Lower leg skin (tissue), 4 donors: ENCODE data around the gene FBXW8. TPM values are rescaled to one million over a fixed set of nuclear protein-coding genes. Genes with fewer than 3 reads are reported as not detected.

Source experiments
- DNase-seq, 2 donors: peaks; one replicate each; pipeline ENCODE4 v3.0.0-alpha.2; 2019; ENCODE audit warnings: low spot score in 2 of 2
- H3K4me3 ChIP-seq: fragments of 200-600 bp; sonication (generic); 2 replicates; pipeline ENCODE4 v1.5.1; 2017; ENCODE audit warnings: mild to moderate bottlenecking, low read depth; ENCODE audit not compliant: poor library complexity, severe bottlenecking
- POLR2A ChIP-seq, 2 donors: fragments of 450-650 bp; IDR thresholded peaks; one replicate each; pipeline ENCODE4 v1.6.1; 2016 to 2017; ENCODE audit warnings: antibody characterized with exemption in 2 of 2, mild to moderate bottlenecking in 1 of 2, moderate library complexity in 1 of 2
- WGBS, 2 donors: methylation state at CpG; one replicate each; pipeline ENCODE4 v1.1.5; 2018; 5-methylcytosine and 5-hydroxymethylcytosine counted together
- intact Hi-C: fragments of 100-400 bp; cut with DNase I; formaldehyde crosslinking; loops from one replicate; pipeline ENCODE4 v1.15.0; 2023; ENCODE audit warnings: low total_unique reads
- total RNA-seq, 4 donors: library from RNA; depleted of rRNA; stranded (reverse); fragments of >200 nt; gene quantifications; one replicate each; pipeline ENCODE4 v1.1.0, GENCODE V29; 2016
- TF ChIP-seq, protein P1 (sequence below), 3 donors: fragments of 450-650 bp; IDR thresholded peaks; one replicate each; pipeline ENCODE4 v1.5.1; 2016; ENCODE audit warnings: antibody characterized with exemption in 3 of 3, mild to moderate bottlenecking in 3 of 3, moderate library complexity in 2 of 3

The FBXW8 gene
- total RNA-seq, 4 donors from 2014 or later = 8.1 to 17.0 (median 15.8) TPM

DNA sequence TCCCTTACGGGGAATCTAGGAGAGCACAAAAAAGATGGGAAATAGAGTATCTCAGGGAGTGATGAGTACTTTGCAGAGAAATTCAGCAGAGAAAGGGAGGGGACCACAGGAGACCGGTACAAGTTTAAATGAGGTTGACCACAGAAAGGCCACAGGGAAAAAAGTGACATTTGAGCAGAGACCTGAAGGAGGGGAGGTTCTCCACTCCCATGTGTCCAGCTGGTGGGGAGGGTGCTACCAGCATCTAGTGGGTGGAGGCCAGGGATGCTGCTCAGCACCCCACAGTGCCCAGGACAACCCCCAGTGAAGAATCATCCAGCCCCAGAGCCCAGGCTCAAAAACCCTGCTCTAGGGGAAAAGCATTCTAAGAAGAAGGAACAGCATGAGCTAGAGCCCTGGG is 153.8 kb downstream of the FBXW8 start:
- intact Hi-C loops = no loop called here
- 85 to 86% methylated on average over 2 of the region's 2 CpGs for WGBS, 2 donors
- no peak for DNase-seq
- TF ChIP-seq, protein P1, sequence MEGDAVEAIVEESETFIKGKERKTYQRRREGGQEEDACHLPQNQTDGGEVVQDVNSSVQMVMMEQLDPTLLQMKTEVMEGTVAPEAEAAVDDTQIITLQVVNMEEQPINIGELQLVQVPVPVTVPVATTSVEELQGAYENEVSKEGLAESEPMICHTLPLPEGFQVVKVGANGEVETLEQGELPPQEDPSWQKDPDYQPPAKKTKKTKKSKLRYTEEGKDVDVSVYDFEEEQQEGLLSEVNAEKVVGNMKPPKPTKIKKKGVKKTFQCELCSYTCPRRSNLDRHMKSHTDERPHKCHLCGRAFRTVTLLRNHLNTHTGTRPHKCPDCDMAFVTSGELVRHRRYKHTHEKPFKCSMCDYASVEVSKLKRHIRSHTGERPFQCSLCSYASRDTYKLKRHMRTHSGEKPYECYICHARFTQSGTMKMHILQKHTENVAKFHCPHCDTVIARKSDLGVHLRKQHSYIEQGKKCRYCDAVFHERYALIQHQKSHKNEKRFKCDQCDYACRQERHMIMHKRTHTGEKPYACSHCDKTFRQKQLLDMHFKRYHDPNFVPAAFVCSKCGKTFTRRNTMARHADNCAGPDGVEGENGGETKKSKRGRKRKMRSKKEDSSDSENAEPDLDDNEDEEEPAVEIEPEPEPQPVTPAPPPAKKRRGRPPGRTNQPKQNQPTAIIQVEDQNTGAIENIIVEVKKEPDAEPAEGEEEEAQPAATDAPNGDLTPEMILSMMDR (IDR thresholded peaks at IDR 0.05) = no peak
- TF ChIP-seq POLR2A (IDR thresholded peaks at IDR 0.05) = no peak
- H3K4me3 ChIP-seq = no peak overlapping the region

DNA sequence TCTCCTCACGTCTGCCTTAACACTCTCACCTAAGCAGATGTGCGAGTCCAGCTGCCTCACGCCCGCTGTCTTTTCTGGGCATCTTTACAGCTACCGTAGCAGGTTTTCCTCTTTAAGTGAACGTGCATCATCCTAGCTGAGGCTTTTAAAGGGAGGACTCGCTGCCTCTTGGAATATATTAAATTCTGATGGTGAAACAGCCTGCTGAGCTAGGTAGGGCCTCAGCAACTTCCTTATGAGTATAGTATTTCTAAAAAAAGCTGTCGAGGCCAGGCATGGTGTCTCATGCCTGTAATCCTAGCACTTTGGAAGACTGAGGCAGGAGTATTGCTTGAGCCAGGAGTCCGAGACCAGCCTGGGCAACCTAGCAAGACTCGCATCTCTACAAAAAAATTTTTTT is 156.3 kb downstream of the FBXW8 start:
- intact Hi-C loops = no loop called here
- 67 to 74% methylated on average over 10 of the region's 10 CpGs for WGBS, 2 donors
- TF ChIP-seq POLR2A (IDR thresholded peaks at IDR 0.05) = no peak
- TF ChIP-seq, protein P1 (IDR thresholded peaks at IDR 0.05) = no peak
- H3K4me3 ChIP-seq = no peak overlapping the region
- DNase-seq = no peak

DNA sequence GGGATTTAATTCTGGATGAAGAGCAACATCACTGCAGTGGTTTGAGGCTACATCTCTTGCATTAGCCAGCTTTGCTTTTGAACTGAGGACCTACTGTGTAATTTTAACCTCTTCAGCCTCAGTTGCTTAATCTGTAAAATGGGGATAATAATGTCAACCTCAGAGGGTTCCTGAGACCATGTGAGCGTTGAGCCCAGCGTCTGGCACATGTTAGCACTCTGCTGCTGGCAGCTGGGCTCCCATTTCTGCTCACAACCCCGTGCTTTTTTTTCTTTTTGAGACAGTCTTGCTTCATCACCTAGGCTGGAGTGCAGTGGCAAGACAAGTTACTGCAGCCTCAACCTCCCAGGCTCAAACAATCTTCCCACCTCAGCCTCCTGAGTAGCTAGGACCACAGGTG is 156.9 kb downstream of the FBXW8 start:
- no peak for TF ChIP-seq POLR2A (IDR thresholded peaks at IDR 0.05)
- WGBS, 2 donors = 76 to 79% methylated on average over 3 of the region's 3 CpGs
- no peak overlapping the region for H3K4me3 ChIP-seq
- intact Hi-C loops = no loop called here
- DNase-seq = no peak

DNA sequence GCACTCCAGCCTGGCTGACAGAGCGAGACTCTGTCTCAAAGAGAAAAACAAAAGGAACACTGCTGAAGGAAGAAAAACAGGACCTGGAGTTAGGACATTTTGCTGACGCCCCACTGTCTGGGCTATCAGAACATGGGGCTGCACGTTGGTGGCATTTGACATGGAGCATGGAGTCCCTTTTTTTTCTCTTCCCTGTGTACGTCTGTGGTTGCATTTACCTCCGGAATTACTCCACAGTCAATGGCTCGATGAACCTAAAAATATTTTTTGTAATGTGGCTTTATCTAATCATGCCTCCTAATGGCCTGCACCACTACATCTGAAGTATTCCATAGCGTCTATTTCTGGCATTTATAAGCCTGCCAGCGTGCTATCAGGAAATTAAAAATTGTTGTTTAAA is 157.7 kb downstream of the FBXW8 start:
- no peak for DNase-seq
- intact Hi-C loops = no loop called here
- WGBS, 2 donors = 88 to 89% methylated on average over 8 of the region's 8 CpGs
- TF ChIP-seq, protein P1 (IDR thresholded peaks at IDR 0.05) = no peak
- no peak for TF ChIP-seq POLR2A (IDR thresholded peaks at IDR 0.05)
- H3K4me3 ChIP-seq = no peak overlapping the region

DNA sequence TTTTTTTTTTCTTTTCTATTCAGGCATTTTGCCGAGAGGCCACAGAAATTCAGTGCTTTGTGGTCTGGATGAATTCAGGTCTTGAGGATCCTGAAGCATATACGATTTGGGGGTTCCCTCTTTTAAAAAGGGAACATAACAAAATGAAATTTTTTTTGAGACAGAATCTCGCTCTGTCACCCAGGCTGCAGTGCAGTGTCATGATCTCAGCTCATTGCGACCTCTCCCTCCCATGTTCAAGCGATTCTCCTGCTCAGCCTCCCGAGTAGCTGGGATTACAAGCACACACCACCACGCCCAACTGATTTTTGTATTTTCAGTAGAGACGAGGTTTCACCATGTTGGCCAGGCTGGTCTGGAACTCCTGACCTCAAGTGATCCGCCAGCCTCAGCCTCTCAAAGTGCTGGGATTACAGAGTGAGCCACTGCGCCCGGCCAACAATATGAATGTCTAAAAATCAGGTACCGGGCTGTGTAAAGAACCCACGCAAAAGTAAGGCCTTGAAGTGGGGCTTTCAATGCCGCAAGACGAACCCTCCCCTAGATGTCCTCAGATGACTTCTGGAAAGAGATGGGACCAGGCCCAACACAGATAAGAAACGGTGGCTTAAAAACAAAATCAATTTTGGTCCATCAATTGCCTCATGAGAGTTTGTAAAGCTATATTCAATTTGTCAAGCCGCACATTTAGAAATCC is 158.5 kb downstream of the FBXW8 start:
- WGBS, 2 donors = 80 to 83% methylated on average over 17 of the region's 17 CpGs
- no peak overlapping the region for H3K4me3 ChIP-seq
- TF ChIP-seq, protein P1 (IDR thresholded peaks at IDR 0.05) = no peak
- TF ChIP-seq POLR2A (IDR thresholded peaks at IDR 0.05) = no peak
- no peak for DNase-seq
- intact Hi-C loops = no loop called here

DNA sequence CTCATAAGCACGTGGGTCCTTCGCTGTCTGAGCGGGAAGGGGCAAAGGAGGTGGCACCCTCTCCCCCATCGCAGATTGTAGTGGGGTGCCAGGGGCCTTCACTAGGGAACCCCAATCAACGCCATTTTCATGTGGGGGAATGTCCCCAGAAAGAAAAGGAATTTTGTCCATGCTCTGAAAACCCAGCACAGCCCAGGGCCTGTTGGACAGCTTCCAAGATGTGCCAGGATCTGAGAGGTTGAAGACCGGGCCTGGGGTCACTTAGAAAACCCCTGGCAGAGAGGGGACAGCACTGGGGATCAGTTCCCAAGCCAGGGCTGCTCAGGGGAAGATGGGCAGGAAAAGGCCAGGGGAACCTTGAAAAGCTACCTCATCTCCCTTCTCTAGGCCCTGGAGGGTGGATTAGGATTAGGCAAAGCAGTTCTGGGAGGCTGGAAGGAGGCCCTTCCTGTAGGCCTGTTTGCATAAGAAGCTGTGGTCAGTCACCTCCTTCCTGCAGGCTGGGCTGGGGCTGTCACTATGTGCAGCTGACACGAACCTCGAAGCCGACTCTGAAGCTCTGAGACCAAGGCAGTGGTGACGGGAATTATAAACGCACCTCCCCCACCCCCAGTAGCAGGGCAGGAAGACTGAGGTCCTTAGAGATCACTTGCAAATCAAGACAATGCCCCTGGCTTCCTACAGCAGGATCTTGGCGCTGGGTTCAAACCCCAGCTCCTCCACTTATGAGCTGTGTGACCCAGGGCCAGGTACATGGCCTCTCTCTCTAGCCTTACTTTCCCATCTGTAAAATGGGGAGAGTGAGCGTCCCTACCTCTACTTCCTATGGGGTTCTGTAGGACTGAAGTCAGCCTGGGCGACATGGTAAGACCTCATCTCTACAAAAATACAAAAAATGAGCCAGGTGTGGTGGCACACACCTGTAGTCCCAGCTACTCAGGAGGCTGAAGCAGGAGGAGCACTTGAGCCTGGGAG is 159.5 kb downstream of the FBXW8 start:
- no peak for TF ChIP-seq POLR2A (IDR thresholded peaks at IDR 0.05)
- TF ChIP-seq, protein P1 (IDR thresholded peaks at IDR 0.05) = no peak
- 86 to 92% methylated on average over 14 of the region's 14 CpGs for WGBS, 2 donors
- intact Hi-C loops = no loop called here
- DNase-seq = no peak
- H3K4me3 ChIP-seq = no peak overlapping the region
